MM.1S (cell line): ENCODE measurements around the gene LCAT.

Experiments used
- CTCF ChIP-seq: fragments of 300-600 bp; sonication (generic); IDR thresholded peaks from 2 replicates; pipeline ENCODE4 v1.5.1; 2016; ENCODE audit warnings: antibody characterized with exemption, low read length, mixed read lengths
- EZH2 ChIP-seq: fragments of 300-600 bp; sonication (generic); optimal IDR thresholded peaks from 2 replicates; pipeline ENCODE3; 2017; ENCODE audit warnings: low read depth, mild to moderate bottlenecking, antibody characterized with exemption, low read length, mixed read lengths
- EZH2phosphoT487 ChIP-seq: fragments of 300-600 bp; sonication (generic); IDR thresholded peaks from 2 replicates; pipeline ENCODE4 v1.6.1; 2018; ENCODE audit warnings: antibody characterized with exemption, low read length

GRCh38 chr16:67909056-67909742, 34.7 kb downstream of the LCAT start:
- TF ChIP-seq CTCF (no peak), EZH2phosphoT487 (no peak), EZH2 (no peak)
